C4-2B (cell line): ENCODE data around the gene NR1D2.
"Not testable (repeated sequence)": the region's sequence is repeated elsewhere in the genome, so short reads cannot be mapped to it uniquely, and the experiment has no call there.

Experiments
- ZFX ChIP-seq: fragments of 450-650 bp; IDR thresholded peaks from 2 replicates; pipeline ENCODE4 v1.6.1; 2017
- TF ChIP-seq, protein P1 (sequence below): fragments of 450-650 bp; conservative IDR thresholded peaks from 2 replicates; pipeline ENCODE4 v1.5.1; 2017; ENCODE audit warnings: mild to moderate bottlenecking

GRCh38 chr3:23918331-23918730 lies 26.8 kb upstream of the NR1D2 start:
- TF ChIP-seq, protein P1, sequence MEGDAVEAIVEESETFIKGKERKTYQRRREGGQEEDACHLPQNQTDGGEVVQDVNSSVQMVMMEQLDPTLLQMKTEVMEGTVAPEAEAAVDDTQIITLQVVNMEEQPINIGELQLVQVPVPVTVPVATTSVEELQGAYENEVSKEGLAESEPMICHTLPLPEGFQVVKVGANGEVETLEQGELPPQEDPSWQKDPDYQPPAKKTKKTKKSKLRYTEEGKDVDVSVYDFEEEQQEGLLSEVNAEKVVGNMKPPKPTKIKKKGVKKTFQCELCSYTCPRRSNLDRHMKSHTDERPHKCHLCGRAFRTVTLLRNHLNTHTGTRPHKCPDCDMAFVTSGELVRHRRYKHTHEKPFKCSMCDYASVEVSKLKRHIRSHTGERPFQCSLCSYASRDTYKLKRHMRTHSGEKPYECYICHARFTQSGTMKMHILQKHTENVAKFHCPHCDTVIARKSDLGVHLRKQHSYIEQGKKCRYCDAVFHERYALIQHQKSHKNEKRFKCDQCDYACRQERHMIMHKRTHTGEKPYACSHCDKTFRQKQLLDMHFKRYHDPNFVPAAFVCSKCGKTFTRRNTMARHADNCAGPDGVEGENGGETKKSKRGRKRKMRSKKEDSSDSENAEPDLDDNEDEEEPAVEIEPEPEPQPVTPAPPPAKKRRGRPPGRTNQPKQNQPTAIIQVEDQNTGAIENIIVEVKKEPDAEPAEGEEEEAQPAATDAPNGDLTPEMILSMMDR: not testable (repeated sequence)
- not testable (repeated sequence) for TF ChIP-seq ZFX
